GM12878 (cell line): Measurements from ENCODE around the gene VGF. TPM values are rescaled to one million over a fixed set of nuclear protein-coding genes. Genes with fewer than 3 reads are reported as not detected.

ENCODE experiments used
- ATAC-seq: fragments of 200-7000 bp; cut with Tn5 transposase; 3 replicates; pipeline ENCODE4 v1.9.1; 2020; ENCODE audit warnings: mild to moderate bottlenecking, moderate library complexity
- BruUV-seq: library from RNA; stranded (reverse); fragments of 400-500 nt; replicated peaks from 2 replicates; lab custom pipeline; 2021; lab: Mats Ljungman, UMichigan
- CTCF ChIA-PET: fragments of 300-600 bp; sonication (Branson Sonifier 250); formaldehyde crosslinking; extraction: SDS; loops from one replicate; lab custom pipeline; 2021; ENCODE audit warnings: inconsistent platforms; lab: Yijun Ruan, JAX
- POLR2A ChIA-PET: fragments of 350-600 bp; formaldehyde crosslinking; extraction: SDS; loops from one replicate; lab custom pipeline; 2021; ENCODE audit warnings: inconsistent platforms; lab: Charles Lee
- RAD21 ChIA-PET: fragments of 300-600 bp; sonication (Branson Sonifier 250); formaldehyde crosslinking; loops from one replicate; lab custom pipeline; 2023; ENCODE audit warnings: antibody characterized with exemption; ENCODE audit not compliant: unreplicated experiment; lab: Charles Lee
- SMC1A ChIA-PET: fragments of 300-600 bp; sonication (Branson Sonifier 250); formaldehyde crosslinking; loops from one replicate; lab custom pipeline; 2023; ENCODE audit not compliant: unreplicated experiment, uncharacterized antibody; lab: Charles Lee
- DNase-seq: peaks from one replicate; pipeline ENCODE4 v3.0.0-alpha.2; 2011; ENCODE audit warnings: low read depth, low spot score
- FAIRE-seq: peaks from 3 replicates; lab custom pipeline; 2011; peaks lifted over from hg19 to GRCh38; lab: Jason Lieb, UNC
- H2AFZ ChIP-seq: 2 replicates; pipeline ENCODE4 v1.6.0; 2011; ENCODE audit warnings: low read depth, low read length, control low read depth; ENCODE audit not compliant: control insufficient read depth
- H3K27ac ChIP-seq: 2 replicates; pipeline ENCODE4 v1.5.1; 2011; ENCODE audit warnings: control low read depth; ENCODE audit not compliant: control insufficient read depth, insufficient read depth
- H3K27me3 ChIP-seq, 2 experiments: replicated peaks in 1 of 2; 2 replicates each; pipeline versions ENCODE4 v1.6.0 to v1.6.1; 2011; ENCODE audit warnings: low read length in 1 of 2; ENCODE audit not compliant: control insufficient read depth in 2 of 2, insufficient read depth in 2 of 2
- H3K36me3 ChIP-seq, 2 experiments: 2 replicates each; pipeline ENCODE4 v1.5.1; 2011; ENCODE audit warnings: low read length in 1 of 2; ENCODE audit not compliant: control insufficient read depth in 2 of 2, insufficient read depth in 2 of 2
- H3K4me1 ChIP-seq: 2 replicates; pipeline ENCODE4 v1.6.1; 2011; ENCODE audit warnings: mild to moderate bottlenecking, low read length, moderate library complexity, mixed read lengths; ENCODE audit not compliant: control insufficient read depth, insufficient read depth
- H3K4me2 ChIP-seq: 2 replicates; pipeline ENCODE4 v1.6.0; 2011; ENCODE audit warnings: control low read depth; ENCODE audit not compliant: control insufficient read depth, insufficient read depth
- H3K4me3 ChIP-seq: fragments of 200-600 bp; sonication (generic); 2 replicates; pipeline ENCODE4 v1.5.1; 2016
- H3K79me2 ChIP-seq: 2 replicates; pipeline ENCODE4 v1.6.0; 2011; ENCODE audit warnings: low read length; ENCODE audit not compliant: control insufficient read depth, insufficient read depth
- H3K9ac ChIP-seq: 2 replicates; pipeline ENCODE4 v1.8.0; 2011; ENCODE audit warnings: low read length, control low read depth, mixed read lengths; ENCODE audit not compliant: control insufficient read depth, insufficient read depth
- H3K9me3 ChIP-seq: replicated peaks from 3 replicates; pipeline ENCODE4 v1.5.1; 2011; ENCODE audit warnings: mild to moderate bottlenecking, low read length; ENCODE audit not compliant: control insufficient read depth, insufficient read depth
- H4K20me1 ChIP-seq: 2 replicates; pipeline ENCODE4 v1.6.0; 2011; ENCODE audit not compliant: control insufficient read depth, insufficient read depth
- BHLHE40 ChIP-seq, 2 experiments: fragments of 450-650 bp in 1 of 2; IDR thresholded peaks; 2 replicates each; pipeline ENCODE4 v1.6.1; 2011 to 2017; ENCODE audit warnings: low read depth in 2 of 2, borderline replicate concordance in 1 of 2, improper control_type of control experiment in 1 of 2, low read length in 1 of 2, mild to moderate bottlenecking in 1 of 2
- KAT2A ChIP-seq: conservative IDR thresholded peaks from 2 replicates; pipeline ENCODE4 v1.6.1; 2011; ENCODE audit warnings: low read depth, low read length; ENCODE audit not compliant: control insufficient read depth
- MEF2A ChIP-seq: IDR thresholded peaks from 2 replicates; pipeline ENCODE4 v1.6.1; 2011; ENCODE audit warnings: low read depth, mild to moderate bottlenecking, low read length, moderate library complexity; ENCODE audit not compliant: insufficient read depth
- NRF1 ChIP-seq: conservative IDR thresholded peaks from 2 replicates; pipeline ENCODE4 v1.6.1; 2011; ENCODE audit warnings: mild to moderate bottlenecking, low read depth, low read length, improper control_type of control experiment
- PAX8 ChIP-seq: fragments of 450-650 bp; IDR thresholded peaks from 2 replicates; pipeline ENCODE4 v1.6.1; 2017; ENCODE audit warnings: mild to moderate bottlenecking, moderate library complexity
- POU2F2 ChIP-seq: IDR thresholded peaks from 3 replicates; pipeline ENCODE4 v1.6.1; 2011; ENCODE audit warnings: low read depth, mild to moderate bottlenecking, low read length, borderline replicate concordance
- RAD21 ChIP-seq: IDR thresholded peaks from 2 replicates; pipeline ENCODE4 v1.6.1; 2011; ENCODE audit warnings: mild to moderate bottlenecking, low read depth, low read length, moderate library complexity; ENCODE audit not compliant: insufficient read depth
- RCOR1 ChIP-seq: conservative IDR thresholded peaks from 2 replicates; pipeline ENCODE4 v1.6.1; 2012; ENCODE audit warnings: low read depth, low read length, improper control_type of control experiment
- SRF ChIP-seq, 2 experiments: IDR thresholded peaks; 2 replicates each; pipeline ENCODE4 v1.6.1; 2011; ENCODE audit warnings: low read depth in 2 of 2, low read length in 2 of 2, mild to moderate bottlenecking in 1 of 2, moderate library complexity in 1 of 2
- TARDBP ChIP-seq: IDR thresholded peaks from 2 replicates; pipeline ENCODE4 v1.6.1; 2016; ENCODE audit warnings: borderline replicate concordance
- ZBTB40 ChIP-seq: fragments of 450-650 bp; IDR thresholded peaks from 2 replicates; pipeline ENCODE4 v1.6.1; 2016; ENCODE audit warnings: mild to moderate bottlenecking, moderate library complexity, borderline replicate concordance
- ZNF207 ChIP-seq: fragments of 450-650 bp; IDR thresholded peaks from 2 replicates; pipeline ENCODE4 v1.6.1; 2014; ENCODE audit warnings: antibody characterized with exemption, mild to moderate bottlenecking, borderline replicate concordance
- ZNF217 ChIP-seq: fragments of 450-650 bp; IDR thresholded peaks from 2 replicates; pipeline ENCODE4 v1.6.1; 2017; ENCODE audit warnings: antibody characterized with exemption, mild to moderate bottlenecking
- whole genome bisulfite sequencing: methylation state at CpG from one replicate; pipeline ENCODE4 v1.1.6; 2016; ENCODE audit warnings: low lambda C conversion rate; ENCODE audit not compliant: insufficient replicate concordance, insufficient coverage; ENCODE audit errors: missing lambda C conversion rate; 5-methylcytosine and 5-hydroxymethylcytosine counted together
- in situ Hi-C: fragments of 300-500 bp; cut with MboI; formaldehyde crosslinking; loops from 9 replicates; pipeline ENCODE4 v1.14.3; 2018; ENCODE audit warnings: mixed read lengths
- intact Hi-C: fragments of 100-400 bp; cut with micrococcal nuclease; formaldehyde crosslinking; loops from one replicate; pipeline ENCODE4 v1.14.2; 2022; ENCODE audit not compliant: unreplicated experiment
- polyA plus RNA-seq, 11 experiments: library from polyadenylated mRNA; depleted of rRNA in 4 of 11; unstranded in 6 of 11; stranded (reverse) in 5 of 11; fragments of >200 nt; fragmentation: Nextera tagmentation in 4 of 11; fragmentation: Illumina TruSeq in 1 of 11; extraction: Ambion mirVana in 4 of 11; extraction: Trizol in 1 of 11; gene quantifications; 1 replicate in 1 of 11; 2 replicates in 10 of 11; pipeline versions ENCODE4 v1.2.1 to v1.2.3, GENCODE V29; 2011 to 2016; ENCODE audit warnings: inconsistent platforms in 2 of 11, missing spikeins in 2 of 11, low read depth in 1 of 11
- total RNA-seq, 4 experiments: library from RNA; depleted of rRNA in 3 of 4; stranded (reverse); fragments of >200 nt in 3 of 4; fragmentation: Illumina TruSeq in 1 of 4; extraction: Trizol in 1 of 4; gene quantifications; 2 replicates each; pipeline versions ENCODE4 v1.2.1 to v1.2.3, GENCODE V29; 2013 to 2021
- TF ChIP-seq, protein P1 (sequence below): fragments of 450-650 bp; IDR thresholded peaks from 2 replicates; pipeline ENCODE4 v1.6.1; 2016; ENCODE audit warnings: mild to moderate bottlenecking

Gene VGF
- total and polyA plus RNA-seq, 10 of the 15 experiments (the other 5 are each of a cell fraction or from before 2014, with no cell fraction given), result 0.09 to 0.25 (median 0.17) TPM; not detected in 6

DNA sequence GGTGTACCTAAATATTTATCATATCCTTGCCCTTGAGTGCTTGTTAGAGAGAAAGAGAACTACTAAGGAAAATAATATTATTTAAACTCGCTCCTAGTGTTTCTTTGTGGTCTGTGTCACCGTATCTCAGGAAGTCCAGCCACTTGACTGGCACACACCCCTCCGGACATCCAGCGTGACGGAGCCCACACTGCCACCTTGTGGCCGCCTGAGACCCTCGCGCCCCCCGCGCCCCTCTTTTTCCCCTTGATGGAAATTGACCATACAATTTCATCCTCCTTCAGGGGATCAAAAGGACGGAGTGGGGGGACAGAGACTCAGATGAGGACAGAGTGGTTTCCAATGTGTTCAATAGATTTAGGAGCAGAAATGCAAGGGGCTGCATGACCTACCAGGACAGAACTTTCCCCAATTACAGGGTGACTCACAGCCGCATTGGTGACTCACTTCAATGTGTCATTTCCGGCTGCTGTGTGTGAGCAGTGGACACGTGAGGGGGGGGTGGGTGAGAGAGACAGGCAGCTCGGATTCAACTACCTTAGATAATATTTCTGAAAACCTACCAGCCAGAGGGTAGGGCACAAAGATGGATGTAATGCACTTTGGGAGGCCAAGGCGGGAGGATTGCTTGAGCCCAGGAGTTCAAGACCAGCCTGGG is 27.0 kb downstream of the VGF start:
- H3K36me3 ChIP-seq, result no peaks in the 10 kb centered on the region
- POLR2A ChIA-PET, result interaction anchor here (0.5 to 1.0 kb wide), 4 partner anchors 11 to 249 kb away, joined by 3 to 10 read pairs (median 4); partner anchors contain the start of genes SERPINE1 and UFSP1
- SMC1A ChIA-PET, result interaction anchor here (0.6 to 1.6 kb wide), 4 partner anchors 11 to 53 kb away, joined by 3 to 9 read pairs (median 8); partner anchors contain the start of gene TRIM56
- 1% methylated on average over 16 of the region's 16 CpGs for WGBS
- peak overlapping the region; percentile 29; the same call in 1 of the 2 replicates for H3K9ac ChIP-seq
- peaks cover 0 to 2% of the 10 kb centered on the region in 2 experiments; a peak in 1 of 4 replicates for H3K27me3 ChIP-seq
- peak overlapping the region; percentile 69 for H3K4me2 ChIP-seq
- ATAC-seq, result peak; percentile 97
- 0 out of 2 replicates have a peak overlapping the region, but pooled peaks have one; percentile 39 for H3K4me3 ChIP-seq
- no peaks in the 10 kb centered on the region for H4K20me1 ChIP-seq
- peaks cover 3% of the 10 kb centered on the region for H3K4me1 ChIP-seq
- peak; percentile 79 for DNase-seq
- RAD21 ChIA-PET, result interaction anchor here (0.5 to 2.4 kb wide), 14 partner anchors 11 to 249 kb away, joined by 3 to 15 read pairs (median 3); partner anchors contain the start of genes SERPINE1, TRIM56 and UFSP1
- no peak overlapping the region for H3K27ac ChIP-seq
- H3K9me3 ChIP-seq, result no peaks in the 10 kb centered on the region
- peak overlapping the region; percentile 80 for H2AFZ ChIP-seq
- in situ Hi-C loops (no loop called here), intact Hi-C loops (loop anchor here (5.0 kb wide), 1 partner anchor 51 kb away; the partner anchor contains the start of gene TRIM56)
- BruUV-seq, result no TSS peak
- CTCF ChIA-PET, result interaction anchor here (0.5 to 12.4 kb wide), 24 partner anchors 9 to 249 kb away, joined by 3 to 248 read pairs (median 6); partner anchors contain the start of genes PLOD3, SERPINE1, TRIM56 and UFSP1
- H3K79me2 ChIP-seq, result no peaks in the 10 kb centered on the region
- FAIRE-seq, result peak; percentile 61
- peak; percentile 44 for TF ChIP-seq RAD21
- no peak for TF ChIP-seq POU2F2
- peak; percentile 49; the same call in 1 of the 2 replicates for TF ChIP-seq ZBTB40
- no peak for TF ChIP-seq ZNF217
- no peak for TF ChIP-seq MEF2A
- TF ChIP-seq SRF (IDR thresholded peaks at IDR 0.05; ENCODE audit: low read depth in 2 of 2, low read length in 2 of 2), result no peak
- peak; percentile 98 for TF ChIP-seq BHLHE40 (IDR thresholded peaks at IDR 0.05; ENCODE audit: borderline replicate concordance in 1 of 2, low read depth in 2 of 2, low read length in 1 of 2)
- no peak for TF ChIP-seq KAT2A
- TF ChIP-seq ZNF207, result no peak
- TF ChIP-seq TARDBP, result no peak
- TF ChIP-seq RCOR1, result no peak
- no peak for TF ChIP-seq PAX8
- TF ChIP-seq, protein P1, sequence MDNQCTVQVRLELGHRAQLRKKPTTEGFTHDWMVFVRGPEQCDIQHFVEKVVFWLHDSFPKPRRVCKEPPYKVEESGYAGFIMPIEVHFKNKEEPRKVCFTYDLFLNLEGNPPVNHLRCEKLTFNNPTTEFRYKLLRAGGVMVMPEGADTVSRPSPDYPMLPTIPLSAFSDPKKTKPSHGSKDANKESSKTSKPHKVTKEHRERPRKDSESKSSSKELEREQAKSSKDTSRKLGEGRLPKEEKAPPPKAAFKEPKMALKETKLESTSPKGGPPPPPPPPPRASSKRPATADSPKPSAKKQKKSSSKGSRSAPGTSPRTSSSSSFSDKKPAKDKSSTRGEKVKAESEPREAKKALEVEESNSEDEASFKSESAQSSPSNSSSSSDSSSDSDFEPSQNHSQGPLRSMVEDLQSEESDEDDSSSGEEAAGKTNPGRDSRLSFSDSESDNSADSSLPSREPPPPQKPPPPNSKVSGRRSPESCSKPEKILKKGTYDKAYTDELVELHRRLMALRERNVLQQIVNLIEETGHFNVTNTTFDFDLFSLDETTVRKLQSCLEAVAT, result peak; percentile 59; the same call in 1 of the 2 replicates
- no peak for TF ChIP-seq NRF1
